H1 (cell line): ENCODE measurements around the gene ACACA. TPM values are rescaled to one million over a fixed set of nuclear protein-coding genes. Genes with fewer than 3 reads are reported as not detected.

Source experiments
- EZH2 ChIP-seq: fragments of 200-600 bp; sonication (generic); IDR thresholded peaks from 2 replicates; pipeline ENCODE4 v1.7.1; 2012; ENCODE audit warnings: low read depth, mild to moderate bottlenecking, moderate library complexity, low read length, inconsistent platforms; ENCODE audit not compliant: severe bottlenecking
- RAD21 ChIP-seq, 2 experiments: IDR thresholded peaks in 1 of 2; conservative IDR thresholded peaks in 1 of 2; 2 replicates each; pipeline ENCODE4 v1.6.1; 2011; ENCODE audit warnings: low read depth in 2 of 2, low read length in 2 of 2, improper control_type of control experiment in 1 of 2, inconsistent platforms in 1 of 2, mild to moderate bottlenecking in 1 of 2, moderate library complexity in 1 of 2
- TAF7 ChIP-seq: optimal IDR thresholded peaks from 2 replicates; pipeline ENCODE3; 2011; ENCODE audit warnings: low read depth, mild to moderate bottlenecking, inconsistent platforms, low read length, moderate library complexity, borderline replicate concordance
- polyA plus RNA-seq, 7 experiments: library from polyadenylated mRNA; depleted of rRNA in 3 of 7; stranded (reverse) in 5 of 7; unstranded in 2 of 7; fragments of >200 nt in 5 of 7; fragments of 200-250 nt in 2 of 7; gene quantifications; 1 replicate in 5 of 7; 2 replicates in 1 of 7; 4 replicates in 1 of 7; pipeline versions ENCODE4 v1.2.1 to v1.2.3, GENCODE V29; 2011 to 2013; ENCODE audit warnings: missing spikeins in 2 of 7, mixed read lengths in 2 of 7
- total RNA-seq: library from RNA; stranded (reverse); fragmentation: NEBNext Ultra II Directional; extraction: Animal tissue kit (Norgen Biotek cat#: 25700); gene quantifications from 2 replicates; pipeline ENCODE4 v1.2.1, GENCODE V29; 2021
- TF ChIP-seq, protein P1 (sequence below): IDR thresholded peaks from 2 replicates; pipeline ENCODE4 v1.6.1; 2011; ENCODE audit warnings: low read depth, mild to moderate bottlenecking, low read length; ENCODE audit not compliant: insufficient read depth

ACACA gene
- total and polyA plus RNA-seq, 2 of the 8 experiments (the other 6 are each of a cell fraction or from before 2014, with no cell fraction given): 74.0 to 160 TPM

DNA sequence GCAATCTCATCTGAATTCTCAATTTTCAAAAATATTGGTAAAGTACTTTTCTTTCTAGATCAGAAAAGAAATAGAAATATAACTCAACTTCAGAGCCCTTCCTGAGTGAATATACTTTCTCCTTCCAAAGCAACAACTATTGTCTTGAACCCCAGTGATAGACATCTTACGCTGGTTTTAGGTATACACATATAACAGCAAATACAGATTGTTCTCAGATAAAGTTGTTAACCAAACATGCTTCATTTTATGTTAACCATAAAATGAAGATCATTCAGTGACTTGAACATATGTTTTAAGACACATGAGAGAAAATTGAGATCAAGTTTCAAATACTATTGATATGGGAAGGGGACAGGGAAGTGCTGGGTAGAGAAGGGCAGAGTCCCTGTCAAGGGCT is 84.5 kb downstream of the ACACA start (continued):
- no peak for TF ChIP-seq TAF7
- TF ChIP-seq RAD21 (IDR thresholded peaks at IDR 0.05 in 1 of 2, conservative IDR thresholded peaks at IDR 0.05 in 1 of 2; ENCODE audit: low read depth in 2 of 2, low read length in 2 of 2): no peak
- TF ChIP-seq, protein P1, sequence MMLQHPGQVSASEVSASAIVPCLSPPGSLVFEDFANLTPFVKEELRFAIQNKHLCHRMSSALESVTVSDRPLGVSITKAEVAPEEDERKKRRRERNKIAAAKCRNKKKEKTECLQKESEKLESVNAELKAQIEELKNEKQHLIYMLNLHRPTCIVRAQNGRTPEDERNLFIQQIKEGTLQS: no peak
- no peak for TF ChIP-seq EZH2
